OCI-LY1 (cell line): ENCODE measurements around the gene E2F3.

Source experiments
- H2AFZ ChIP-seq: fragments of 200-600 bp; sonication (generic), shearing (Covaris generic); 2 replicates; pipeline ENCODE4 v1.6.0; 2014; ENCODE audit warnings: antibody characterized with exemption, mild to moderate bottlenecking, low read length
- H3F3A ChIP-seq: fragments of 200-600 bp; sonication (generic), shearing (Covaris generic); 2 replicates; pipeline ENCODE4 v1.6.0; 2014; ENCODE audit warnings: mild to moderate bottlenecking, antibody characterized with exemption, low read length, moderate library complexity; ENCODE audit not compliant: insufficient read depth
- H3K27ac ChIP-seq: fragments of 200-600 bp; sonication (generic); 2 replicates; pipeline ENCODE4 v1.5.1; 2014; ENCODE audit warnings: low read length, mixed run types, mild to moderate bottlenecking, low read depth; ENCODE audit not compliant: poor library complexity, severe bottlenecking
- H3K27me3 ChIP-seq: fragments of 200-600 bp; sonication (generic); 2 replicates; pipeline ENCODE4 v1.6.0; 2014; ENCODE audit warnings: antibody characterized with exemption, mild to moderate bottlenecking, low read length, moderate library complexity; ENCODE audit not compliant: insufficient read depth
- H3K36me3 ChIP-seq: fragments of 200-600 bp; sonication (generic); 2 replicates; pipeline ENCODE4 v1.6.1; 2014; ENCODE audit warnings: mild to moderate bottlenecking, antibody characterized with exemption, low read length, moderate library complexity, mixed read lengths; ENCODE audit not compliant: insufficient read depth
- H3K4me1 ChIP-seq: fragments of 200-600 bp; sonication (generic); 2 replicates; pipeline ENCODE4 v1.5.1; 2014; ENCODE audit warnings: mild to moderate bottlenecking, low read length, moderate library complexity; ENCODE audit not compliant: insufficient read depth, severe bottlenecking
- H3K4me2 ChIP-seq: fragments of 200-600 bp; sonication (generic), shearing (Covaris generic); 2 replicates; pipeline ENCODE4 v1.6.1; 2014; ENCODE audit warnings: low read length
- H3K4me3 ChIP-seq: fragments of 200-600 bp; sonication (generic); 2 replicates; pipeline ENCODE4 v1.5.1; 2014; ENCODE audit warnings: low read length, low read depth, mild to moderate bottlenecking, mixed read lengths; ENCODE audit not compliant: poor library complexity, severe bottlenecking
- H3K79me2 ChIP-seq: fragments of 200-600 bp; shearing (Covaris generic); 2 replicates; pipeline ENCODE4 v1.6.1; 2016; ENCODE audit warnings: mixed run types, low read length, mixed read lengths; ENCODE audit not compliant: insufficient read depth
- H3K9ac ChIP-seq: fragments of 200-600 bp; sonication (generic), shearing (Covaris generic); 2 replicates; pipeline ENCODE4 v1.6.1; 2014; ENCODE audit warnings: mild to moderate bottlenecking, low read length, mixed read lengths
- H3K9me2 ChIP-seq: fragments of 200-600 bp; sonication (generic), shearing (Covaris generic); 2 replicates; pipeline ENCODE4 v1.6.1; 2014; ENCODE audit warnings: low read depth, mild to moderate bottlenecking, low read length, mixed read lengths
- H3K9me3 ChIP-seq: fragments of 200-600 bp; shearing (Covaris generic); 2 replicates; pipeline ENCODE4 v1.6.1; 2014; ENCODE audit warnings: low read length, mixed read lengths
- H4K20me1 ChIP-seq: fragments of 200-600 bp; sonication (generic), shearing (Covaris generic); 2 replicates; pipeline ENCODE4 v1.6.0; 2016; ENCODE audit warnings: mild to moderate bottlenecking, low read length; ENCODE audit not compliant: insufficient read depth
- CTCF ChIP-seq: fragments of 200-600 bp; sonication (generic), shearing (Covaris generic); IDR thresholded peaks from 2 replicates; pipeline ENCODE4 v1.5.1; 2017; ENCODE audit warnings: mild to moderate bottlenecking, antibody characterized with exemption, low read length, moderate library complexity, mixed read lengths
- EZH2 ChIP-seq: fragments of 200-600 bp; sonication (generic), shearing (Covaris generic); IDR thresholded peaks from 2 replicates; pipeline ENCODE4 v1.8.0; 2017; ENCODE audit warnings: borderline replicate concordance, mixed run types, mild to moderate bottlenecking, antibody characterized with exemption, low read length, moderate library complexity, mixed read lengths

E2F3 gene

GRCh38 chr6:20437639-20438038 lies 36.0 kb downstream of the E2F3 start:
- no peak overlapping the region for H3K4me3 ChIP-seq
- TF ChIP-seq EZH2 = no peak
- TF ChIP-seq CTCF = no peak
- H2AFZ ChIP-seq = no peak overlapping the region
- no peak overlapping the region for H3K9ac ChIP-seq
- no peak overlapping the region for H3K4me2 ChIP-seq
- peaks cover 29% of the 10 kb centered on the region for H3K79me2 ChIP-seq
- no peaks in the 10 kb centered on the region for H3K9me2 ChIP-seq
- H3K27me3 ChIP-seq = no peaks in the 10 kb centered on the region
- no peak overlapping the region for H3K27ac ChIP-seq
- H3F3A ChIP-seq = no peaks in the 10 kb centered on the region
- peaks cover 70% of the 10 kb centered on the region for H3K36me3 ChIP-seq
- H3K4me1 ChIP-seq = no peaks in the 10 kb centered on the region
- H4K20me1 ChIP-seq = no peaks in the 10 kb centered on the region
- 0 out of 2 replicates have a peak, but pooled peaks cover 3% of the 10 kb centered on the region for H3K9me3 ChIP-seq

- 0 out of 2 replicates have a peak, but pooled peaks cover 3% of the 10 kb centered on the region for H3K9me3 ChIP-seq
- no peak overlapping the region for H3K9ac ChIP-seq
- H3K36me3 ChIP-seq = peaks cover 79% of the 10 kb centered on the region
- H3K9me2 ChIP-seq = no peaks in the 10 kb centered on the region
- no peaks in the 10 kb centered on the region for H3F3A ChIP-seq
- H3K4me3 ChIP-seq = no peak overlapping the region
- no peak overlapping the region for H3K4me2 ChIP-seq
- H3K4me1 ChIP-seq = no peaks in the 10 kb centered on the region
- peaks cover 29% of the 10 kb centered on the region for H3K79me2 ChIP-seq
- TF ChIP-seq EZH2 (no peak), CTCF (no peak)
- no peak overlapping the region for H3K27ac ChIP-seq
- no peaks in the 10 kb centered on the region for H4K20me1 ChIP-seq
- no peaks in the 10 kb centered on the region for H3K27me3 ChIP-seq
- H2AFZ ChIP-seq = no peak overlapping the region
Measured at GRCh38 chr6:20438462-20439070, 36.9 kb downstream of the E2F3 start.

- Histone ChIP-seq H2AFZ (no peak overlapping the region), H3K4me1 (no peaks in the 10 kb centered on the region), H3K79me2 (peaks cover 24% of the 10 kb centered on the region), H4K20me1 (no peaks in the 10 kb centered on the region), H3K9me3 (0 out of 2 replicates have a peak, but pooled peaks cover 3% of the 10 kb centered on the region), H3K36me3 (peaks cover 72% of the 10 kb centered on the region), H3K27ac (no peak overlapping the region), H3F3A (no peaks in the 10 kb centered on the region), H3K27me3 (no peaks in the 10 kb centered on the region), H3K4me2 (no peak overlapping the region), H3K9me2 (no peaks in the 10 kb centered on the region), H3K4me3 (no peak overlapping the region), H3K9ac (no peak overlapping the region)
- TF ChIP-seq CTCF (no peak), EZH2 (no peak)
Measured at GRCh38 chr6:20439558-20439957, 37.9 kb downstream of the E2F3 start.
